ENCODE data around the gene TM7SF3.
A peak's percentile ranks its signal among the peaks of the same experiment; 100 is the strongest.
"Not testable (repeated sequence)": the region's sequence is repeated elsewhere in the genome, so short reads cannot be mapped to it uniquely, and the experiment has no call there.

Gene TM7SF3

GRCh38 chr12:26976687-26977086 is 37.5 kb downstream of the TM7SF3 start:
- DNase-seq, result peak; percentile 55 to 58

DNA sequence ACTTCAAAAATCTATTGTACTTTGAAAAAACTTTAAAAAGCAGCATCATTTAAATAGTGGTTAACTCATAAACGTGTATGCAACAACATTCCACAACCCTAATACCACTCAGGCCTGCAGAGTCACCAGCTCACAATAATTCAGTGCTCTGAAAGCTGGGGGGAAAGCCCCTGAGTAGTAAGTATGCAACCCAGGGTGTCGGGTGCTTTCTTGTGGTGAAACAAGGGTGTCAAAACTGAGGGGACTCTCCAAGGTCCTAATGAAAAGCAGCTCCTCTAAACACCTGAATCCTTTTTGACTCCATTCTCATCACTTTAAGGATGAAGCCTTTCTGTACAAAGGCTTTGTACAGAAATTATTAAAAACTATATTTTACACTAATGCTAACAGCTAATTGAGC is 42.2 kb downstream of the TM7SF3 start:
- DNase-seq, result no peak

DNA sequence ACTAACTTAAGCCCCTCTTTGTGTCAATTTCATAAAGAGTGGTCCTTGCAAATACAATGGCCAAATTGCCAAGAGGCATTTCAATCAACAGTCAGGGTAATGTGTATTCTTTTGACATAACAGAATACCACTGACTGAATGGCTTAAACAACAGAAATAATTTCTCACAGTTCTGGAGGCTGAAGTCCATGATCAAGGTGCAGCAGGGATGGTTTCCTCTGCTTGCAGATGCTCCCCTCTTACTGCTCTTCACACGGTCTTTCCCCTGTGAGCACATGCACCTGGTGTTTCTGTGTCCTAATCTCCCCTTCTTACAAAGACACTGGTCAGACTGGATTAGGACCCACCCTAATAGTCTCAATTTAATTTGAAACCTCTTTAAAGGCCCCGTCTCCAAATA is 44.0 kb downstream of the TM7SF3 start:
- DNase-seq, result no peak

GRCh38 chr12:26966842-26967241 is 47.3 kb downstream of the TM7SF3 start:
- DNase-seq, result no peak

- peak in 1 of 2 donors; percentile 62 for DNase-seq
These were observed 50.8 kb downstream of the TM7SF3 start for GRCh38 chr12:26963413-26963812.

DNA sequence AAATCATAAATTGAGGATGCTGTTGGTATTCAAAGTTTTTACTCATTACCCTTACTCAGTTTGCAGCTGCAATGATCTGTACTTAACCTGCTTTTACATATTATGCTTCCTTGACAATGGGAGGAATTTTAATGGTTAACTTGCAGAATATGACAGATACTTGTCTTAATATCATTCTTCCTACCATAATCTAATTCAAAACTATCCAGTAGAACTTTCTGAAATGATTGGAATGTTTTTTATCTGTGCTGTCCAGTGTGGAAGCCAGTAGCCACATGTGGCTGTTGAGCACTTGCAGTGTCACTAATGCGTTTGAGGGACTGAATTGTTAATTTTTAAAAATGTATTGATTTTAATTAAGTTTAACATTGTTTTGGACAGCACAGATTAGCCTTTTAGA is 52.4 kb downstream of the TM7SF3 start:
- no peak for DNase-seq

GRCh38 chr12:26961391-26961790 is 52.8 kb downstream of the TM7SF3 start:
- DNase-seq, result not testable (repeated sequence)

- DNase-seq, result peak; percentile 71 to 72
These were observed 60.2 kb downstream of the TM7SF3 start for GRCh38 chr12:26954027-26954426.

DNA sequence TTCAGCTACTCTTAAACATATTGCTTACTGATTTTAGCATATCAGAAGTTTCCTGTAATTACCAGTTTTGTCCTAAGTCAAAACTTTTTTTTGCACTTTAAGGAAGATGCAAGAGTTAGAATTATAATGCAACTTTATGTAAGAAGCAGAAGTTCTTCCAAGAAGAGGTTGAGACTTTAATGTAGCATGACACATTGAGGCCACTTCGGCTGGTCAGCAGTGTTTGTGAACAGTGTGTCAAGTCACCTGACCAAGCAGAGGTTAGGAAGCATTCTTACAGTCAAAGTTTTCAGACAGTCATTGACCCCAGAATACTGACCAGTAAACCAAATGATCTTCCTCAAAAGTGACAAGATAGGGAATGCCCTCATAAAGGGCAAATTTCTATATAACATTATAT is 60.7 kb downstream of the TM7SF3 start:
- DNase-seq, result peak; percentile 96 to 98

- no peak for DNase-seq
These were observed 65.9 kb downstream of the TM7SF3 start for GRCh38 chr12:26948309-26948708.

GRCh38 chr12:26941215-26941594 is 73.0 kb downstream of the TM7SF3 start:
- DNase-seq, result no peak

DNA sequence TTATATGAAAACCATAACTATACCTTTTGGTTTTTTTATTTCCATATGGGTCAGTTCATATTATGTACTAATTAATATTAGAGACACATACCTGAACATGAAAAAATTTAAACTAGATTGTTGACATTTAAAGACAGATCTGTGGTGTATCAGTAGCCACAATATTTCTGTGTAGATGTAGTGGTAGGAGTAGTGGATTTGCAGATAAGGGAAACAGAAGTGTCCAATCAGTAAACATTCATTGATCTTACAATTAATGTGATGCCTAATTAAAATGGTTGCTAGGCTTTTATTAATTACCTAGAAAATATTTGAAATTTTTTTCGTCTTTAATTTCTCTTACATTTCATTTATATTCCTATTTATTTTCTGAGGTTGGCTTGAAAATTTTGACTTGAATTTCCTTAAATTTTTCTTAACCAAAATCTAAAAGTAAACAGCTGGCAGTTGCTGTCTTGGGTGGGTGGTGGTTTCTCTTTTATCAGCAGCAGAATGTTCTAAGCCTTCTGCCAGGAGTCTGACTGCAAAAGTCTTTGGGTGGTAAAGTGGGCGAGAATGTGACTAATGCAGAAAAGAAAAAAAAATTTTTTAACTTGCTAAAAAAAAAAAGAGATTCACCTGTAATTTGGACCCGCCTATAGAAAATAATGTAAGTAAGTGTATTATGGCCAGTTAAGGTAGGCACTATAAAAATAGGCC is 73.5 kb downstream of the TM7SF3 start:
- DNase-seq, result peak; percentile 39 to 60

- DNase-seq, result peak in 1 of 2 donors; percentile 37
These were observed 74.2 kb downstream of the TM7SF3 start for GRCh38 chr12:26939953-26940352.

DNA sequence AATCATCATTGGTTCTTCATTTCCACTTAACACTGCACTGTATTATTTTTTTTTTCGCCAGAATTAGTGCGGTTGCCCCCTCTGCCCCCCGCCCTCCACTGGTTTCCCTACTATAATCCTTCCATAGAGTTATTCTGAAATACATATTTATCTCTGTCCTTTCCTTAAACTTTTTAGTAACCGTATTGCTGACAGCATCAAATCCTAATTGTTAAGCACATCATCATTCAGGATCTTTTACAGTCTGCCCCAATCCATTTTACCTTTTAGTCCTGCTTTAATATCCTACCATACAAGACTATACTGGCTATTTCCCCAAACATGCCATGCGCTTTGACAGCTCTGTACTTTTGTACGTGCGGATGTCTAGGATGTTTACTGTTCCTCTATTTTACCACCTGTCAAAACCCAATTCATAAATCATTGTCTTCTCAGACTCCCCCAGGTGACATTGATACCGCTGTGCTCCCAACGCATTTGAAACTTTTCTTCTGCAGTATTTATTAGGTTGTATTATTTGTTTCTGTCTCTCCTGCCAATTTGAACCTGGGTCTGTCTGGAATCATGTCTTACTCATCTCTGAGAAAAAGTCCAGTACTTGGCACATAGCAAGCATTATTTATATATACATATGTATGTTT is 74.9 kb downstream of the TM7SF3 start:
- no peak for DNase-seq

DNA sequence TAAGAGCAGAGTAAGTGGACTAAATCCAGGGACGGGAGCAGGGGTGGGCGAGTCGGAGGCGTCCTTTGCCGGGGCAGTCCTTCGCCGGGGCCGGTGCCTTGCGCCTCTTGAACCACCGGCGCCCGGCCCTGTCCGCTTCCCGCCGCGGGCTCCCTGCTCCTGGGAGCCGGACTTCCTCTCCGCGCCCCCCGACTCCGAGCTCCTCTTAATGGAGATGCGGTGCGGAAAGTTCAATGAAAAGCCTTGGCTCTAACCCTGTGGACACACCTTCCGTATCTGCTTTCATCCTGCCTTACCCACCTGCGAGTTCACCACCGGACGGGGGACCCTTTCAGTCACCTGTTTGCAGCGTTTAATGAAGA is 75.5 kb downstream of the TM7SF3 start:
- DNase-seq, result peak; percentile 11 to 36

DNA sequence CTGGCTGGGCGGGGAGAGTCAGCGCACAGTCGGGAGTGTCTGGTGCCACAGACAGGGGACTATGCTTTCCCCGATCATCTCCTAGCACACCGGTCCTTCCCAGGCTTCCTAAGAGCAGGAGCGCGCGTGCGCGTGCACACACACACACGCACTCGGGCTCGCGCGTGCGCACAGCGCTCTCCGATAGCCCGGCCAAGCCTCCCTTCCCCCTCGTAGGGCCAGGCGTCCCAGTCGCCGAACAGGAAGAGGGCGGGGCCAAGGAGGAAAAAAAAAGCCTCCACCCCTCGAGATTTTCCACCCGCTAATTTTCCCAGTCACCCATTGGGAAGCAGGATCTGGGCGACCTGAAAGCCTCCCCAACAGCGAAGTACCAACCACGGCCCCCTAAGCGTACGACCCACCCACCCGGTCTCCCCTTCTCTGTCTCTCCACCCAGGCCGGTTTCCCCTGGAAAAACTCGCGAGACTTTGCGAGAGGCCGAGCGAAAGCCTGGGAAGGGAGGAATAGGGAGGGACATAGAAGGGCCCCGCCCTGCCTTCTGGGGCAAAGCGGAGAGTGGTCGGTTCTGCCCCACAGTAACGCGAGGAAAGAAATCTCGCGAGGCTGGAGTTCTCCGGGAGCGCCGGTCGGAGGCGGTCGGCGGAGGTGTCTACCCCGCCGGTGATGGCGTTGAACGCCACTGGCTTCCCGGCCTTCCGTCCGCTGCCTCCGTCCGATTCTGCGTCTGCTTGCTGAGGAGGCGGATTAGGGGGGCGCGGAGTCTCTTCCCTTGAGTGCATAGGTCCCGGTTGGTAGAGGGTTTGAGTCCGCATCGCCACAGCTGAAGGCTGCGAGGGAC is 76.1 kb downstream of the TM7SF3 start, which contains the start of the genes FGFR1OP2 and INTS13:
FGFR1OP2 (plus strand) TSS at position 608 of the 838 bp plus-strand sequence. CDS start 15,689 bp downstream, outside the sequence.
INTS13 (minus strand) TSS at position 119 of the 838 bp plus-strand sequence. CDS start 1,178 bp downstream, outside the sequence.
- DNase-seq, result peak; percentile 99

- no peak for DNase-seq
These were observed 76.7 kb downstream of the TM7SF3 start for GRCh38 chr12:26937443-26937862.

GRCh38 chr12:26936559-26937442 is 77.4 kb downstream of the TM7SF3 start:
- no peak for DNase-seq

- peak; percentile 24 to 35 for DNase-seq
These were observed 78.4 kb downstream of the TM7SF3 start for GRCh38 chr12:26935636-26936378.

- no peak for DNase-seq
These were observed 84.6 kb downstream of the TM7SF3 start for GRCh38 chr12:26929590-26929989.

GRCh38 chr12:26928661-26929060 is 85.5 kb downstream of the TM7SF3 start:
- DNase-seq, result no peak
